IMR-90 (cell line): ENCODE measurements around the gene RAPSN. TPM values are rescaled to one million over a fixed set of nuclear protein-coding genes. Genes with fewer than 3 reads are reported as not detected.

Source experiments
- ATAC-seq: fragments of 200-7000 bp; cut with Tn5 transposase; 2 replicates; pipeline ENCODE4 v1.9.1; 2020; ENCODE audit warnings: low read depth, mild to moderate bottlenecking, moderate library complexity
- BruUV-seq: library from RNA; stranded (reverse); fragments of 400-500 nt; replicated peaks from 2 replicates; lab custom pipeline; 2021; lab: Mats Ljungman, UMichigan
- CTCF ChIA-PET: fragments of 300-600 bp; formaldehyde crosslinking; extraction: SDS; loops from one replicate; lab custom pipeline; 2021; ENCODE audit warnings: antibody characterized with exemption; lab: Yijun Ruan, JAX
- POLR2A ChIA-PET: fragments of 300-600 bp; sonication (Branson Sonifier 250); formaldehyde crosslinking; loops from one replicate; lab custom pipeline; 2022; ENCODE audit warnings: antibody characterized with exemption; ENCODE audit not compliant: unreplicated experiment; lab: Charles Lee
- DNase-seq: peaks from one replicate; pipeline ENCODE4 v3.0.0; 2013
- H2AFZ ChIP-seq: replicated peaks from 2 replicates; pipeline ENCODE3; 2013; ENCODE audit warnings: low read length, mild to moderate bottlenecking; ENCODE audit not compliant: poor library complexity
- H2AK5ac ChIP-seq: 2 replicates; pipeline ENCODE4 v1.6.1; 2013; ENCODE audit warnings: low read depth, low read length, inconsistent platforms
- H2AK9ac ChIP-seq: replicated peaks from 2 replicates; pipeline ENCODE3; 2013; ENCODE audit warnings: mild to moderate bottlenecking, low read depth, low read length, moderate library complexity; ENCODE audit not compliant: poor library complexity
- H2BK120ac ChIP-seq: 2 replicates; pipeline ENCODE4 v1.6.1; 2013; ENCODE audit warnings: low read depth, low read length, inconsistent platforms
- H2BK15ac ChIP-seq: 3 replicates; pipeline ENCODE4 v1.6.1; 2013; ENCODE audit warnings: low read depth, low read length, inconsistent platforms
- H2BK20ac ChIP-seq: 2 replicates; pipeline ENCODE4 v1.6.1; 2013; ENCODE audit warnings: low read depth, mild to moderate bottlenecking, inconsistent platforms, low read length, moderate library complexity
- H2BK5ac ChIP-seq: 2 replicates; pipeline ENCODE4 v1.6.1; 2013; ENCODE audit warnings: mild to moderate bottlenecking, low read depth, low read length, inconsistent platforms; ENCODE audit not compliant: poor library complexity, severe bottlenecking
- H3K14ac ChIP-seq: replicated peaks from 2 replicates; pipeline ENCODE4 v1.6.1; 2013; ENCODE audit warnings: low read depth, low read length, inconsistent platforms
- H3K18ac ChIP-seq: 2 replicates; pipeline ENCODE4 v1.6.1; 2013; ENCODE audit warnings: low read depth, low read length, control low read depth
- H3K23ac ChIP-seq: 2 replicates; pipeline ENCODE4 v1.6.1; 2013; ENCODE audit warnings: low read depth, low read length, inconsistent platforms
- H3K27ac ChIP-seq: 2 replicates; pipeline ENCODE4 v1.5.1; 2013; ENCODE audit warnings: mild to moderate bottlenecking, control low read depth, low read length; ENCODE audit not compliant: insufficient read depth
- H3K27me3 ChIP-seq: 2 replicates; pipeline ENCODE4 v1.6.1; 2013; ENCODE audit warnings: low read length; ENCODE audit not compliant: control insufficient read depth, insufficient read depth
- H3K36me3 ChIP-seq: 2 replicates; pipeline ENCODE4 v1.6.1; 2013; ENCODE audit warnings: low read length, mixed read lengths; ENCODE audit not compliant: control insufficient read depth, insufficient read depth
- H3K4ac ChIP-seq: 2 replicates; pipeline ENCODE4 v1.6.1; 2013; ENCODE audit warnings: low read depth, low read length, inconsistent platforms
- H3K4me1 ChIP-seq: 2 replicates; pipeline ENCODE4 v1.6.1; 2013; ENCODE audit warnings: low read length, mixed read lengths; ENCODE audit not compliant: control insufficient read depth, insufficient read depth
- H3K4me2 ChIP-seq: 2 replicates; pipeline ENCODE4 v1.6.1; 2013; ENCODE audit warnings: low read depth, mild to moderate bottlenecking, control low read depth, low read length, moderate library complexity
- H3K4me3 ChIP-seq: 2 replicates; pipeline ENCODE4 v1.5.1; 2013; ENCODE audit warnings: low read depth, mild to moderate bottlenecking, control low read depth, low read length, moderate library complexity; ENCODE audit not compliant: insufficient read depth
- H3K56ac ChIP-seq: 2 replicates; pipeline ENCODE4 v1.6.1; 2013; ENCODE audit warnings: low read length, inconsistent platforms; ENCODE audit not compliant: insufficient read depth; ENCODE audit errors: extremely low read depth
- H3K79me1 ChIP-seq, 2 experiments: 2 replicates each; pipeline ENCODE4 v1.6.1; 2013; ENCODE audit warnings: low read length in 2 of 2, inconsistent platforms in 1 of 2, low read depth in 1 of 2
- H3K9ac ChIP-seq: 2 replicates; pipeline ENCODE4 v1.6.1; 2013; ENCODE audit warnings: low read depth, low read length, control low read depth
- H3K9me1 ChIP-seq: 2 replicates; pipeline ENCODE4 v1.6.1; 2013; ENCODE audit warnings: low read length, inconsistent platforms; ENCODE audit not compliant: insufficient read depth
- H3K9me3 ChIP-seq: 2 replicates; pipeline ENCODE4 v1.6.1; 2013; ENCODE audit warnings: low read length; ENCODE audit not compliant: control insufficient read depth, insufficient read depth
- H4K20me1 ChIP-seq: 2 replicates; pipeline ENCODE4 v1.6.1; 2013; ENCODE audit warnings: low read length, inconsistent platforms; ENCODE audit not compliant: insufficient read depth
- H4K5ac ChIP-seq: 2 replicates; pipeline ENCODE4 v1.6.1; 2013; ENCODE audit warnings: mild to moderate bottlenecking, low read depth, low read length, control low read depth
- H4K8ac ChIP-seq, 2 experiments: 2 replicates each; pipeline ENCODE4 v1.6.1; 2013; ENCODE audit warnings: low read depth in 2 of 2, low read length in 2 of 2, control low read depth in 1 of 2, inconsistent platforms in 1 of 2
- H4K91ac ChIP-seq: 2 replicates; pipeline ENCODE4 v1.6.1; 2013; ENCODE audit warnings: low read depth, low read length, inconsistent platforms; ENCODE audit not compliant: insufficient read depth
- BHLHE40 ChIP-seq: fragments of 150-350 bp; IDR thresholded peaks from 2 replicates; pipeline ENCODE4 v1.6.1; 2016; ENCODE audit warnings: mild to moderate bottlenecking, low read depth, low read length
- CEBPB ChIP-seq: IDR thresholded peaks from 2 replicates; pipeline ENCODE4 v1.6.1; 2012; ENCODE audit warnings: low read depth, low read length, improper control_type of control experiment
- CHD1 ChIP-seq: IDR thresholded peaks from 2 replicates; pipeline ENCODE4 v1.6.1; 2012; ENCODE audit warnings: low read depth, low read length, improper control_type of control experiment
- CTCF ChIP-seq: conservative IDR thresholded peaks from 2 replicates; pipeline ENCODE4 v1.5.1; 2012; ENCODE audit warnings: mild to moderate bottlenecking, low read depth, low read length, improper control_type of control experiment
- ELK1 ChIP-seq: fragments of 150-350 bp; IDR thresholded peaks from 2 replicates; pipeline ENCODE4 v1.6.1; 2016; ENCODE audit warnings: low read depth, mild to moderate bottlenecking, low read length, moderate library complexity, borderline replicate concordance
- FOS ChIP-seq: fragments of 150-350 bp; IDR thresholded peaks from 2 replicates; pipeline ENCODE4 v1.6.1; 2016; ENCODE audit warnings: low read depth, low read length
- MAFK ChIP-seq: IDR thresholded peaks from 2 replicates; pipeline ENCODE4 v1.6.1; 2012; ENCODE audit warnings: low read depth, low read length, improper control_type of control experiment
- MAZ ChIP-seq: IDR thresholded peaks from 2 replicates; pipeline ENCODE4 v1.6.1; 2012; ENCODE audit warnings: low read depth, mild to moderate bottlenecking, low read length, improper control_type of control experiment, moderate library complexity, borderline replicate concordance
- MXI1 ChIP-seq: IDR thresholded peaks from 2 replicates; pipeline ENCODE4 v1.6.1; 2012; ENCODE audit warnings: low read depth, mild to moderate bottlenecking, low read length, moderate library complexity, borderline replicate concordance
- NFE2L2 ChIP-seq: fragments of 150-350 bp; IDR thresholded peaks from 2 replicates; pipeline ENCODE4 v1.6.1; 2016; ENCODE audit warnings: low read depth, mild to moderate bottlenecking, low read length
- POLR2A ChIP-seq: IDR thresholded peaks from 2 replicates; pipeline ENCODE4 v1.6.1; 2012; ENCODE audit warnings: mild to moderate bottlenecking, low read depth, low read length
- RAD21 ChIP-seq: IDR thresholded peaks from 2 replicates; pipeline ENCODE4 v1.6.1; 2012; ENCODE audit warnings: low read length, improper control_type of control experiment
- RCOR1 ChIP-seq: IDR thresholded peaks from 2 replicates; pipeline ENCODE4 v1.6.1; 2012; ENCODE audit warnings: mild to moderate bottlenecking, low read length, improper control_type of control experiment; ENCODE audit not compliant: insufficient replicate concordance
- RFX5 ChIP-seq: IDR thresholded peaks from 2 replicates; pipeline ENCODE4 v1.8.0; 2012; ENCODE audit warnings: low read depth, mild to moderate bottlenecking, low read length, moderate library complexity
- SMC3 ChIP-seq: fragments of 150-350 bp; IDR thresholded peaks from 2 replicates; pipeline ENCODE4 v1.6.1; 2016; ENCODE audit warnings: low read depth, mild to moderate bottlenecking, antibody characterized with exemption, low read length, moderate library complexity
- USF2 ChIP-seq: fragments of 150-350 bp; IDR thresholded peaks from 2 replicates; pipeline ENCODE4 v1.6.1; 2017; ENCODE audit warnings: mild to moderate bottlenecking, antibody characterized with exemption, low read length, low read depth
- WGBS, 2 experiments: methylation state at CpG; one replicate each; pipeline versions ENCODE4 v1.1.5 to v1.1.7; 2013; ENCODE audit warnings: missing lambda C conversion rate in 2 of 2; ENCODE audit not compliant: insufficient read length in 1 of 2; ENCODE audit errors: extremely low coverage in 2 of 2; 5-methylcytosine and 5-hydroxymethylcytosine counted together
- dilution Hi-C: fragments of 300-500 bp; cut with HindIII; formaldehyde crosslinking; loops from one replicate; pipeline ENCODE4 v1.14.3; 2018; ENCODE audit warnings: low sequenced_read_pairs; ENCODE audit not compliant: unreplicated experiment
- in situ Hi-C: fragments of 300-500 bp; cut with MboI; formaldehyde crosslinking; loops from 3 replicates; pipeline ENCODE4 v1.14.3; 2019; ENCODE audit warnings: low sequenced_read_pairs, inconsistent platforms, mixed read lengths
- intact Hi-C: fragments of 100-400 bp; cut with micrococcal nuclease; formaldehyde crosslinking; loops from 2 replicates; pipeline ENCODE4 v1.10.0; 2022
- polyA plus RNA-seq, 3 experiments: library from polyadenylated mRNA; depleted of rRNA; stranded (reverse); fragments of >200 nt; gene quantifications; 2 replicates each; pipeline ENCODE4 v1.2.3, GENCODE V29; 2012; ENCODE audit warnings: low replicate concordance in 1 of 3
- total RNA-seq: library from RNA; depleted of rRNA; stranded (reverse); fragments of >200 nt; gene quantifications from 2 replicates; pipeline ENCODE4 v1.2.3, GENCODE V29; 2012

RAPSN gene
- total and polyA plus RNA-seq, 2 of the 4 experiments (the other 2 are of a cell fraction) = 0.03 TPM; not detected in 1

DNA sequence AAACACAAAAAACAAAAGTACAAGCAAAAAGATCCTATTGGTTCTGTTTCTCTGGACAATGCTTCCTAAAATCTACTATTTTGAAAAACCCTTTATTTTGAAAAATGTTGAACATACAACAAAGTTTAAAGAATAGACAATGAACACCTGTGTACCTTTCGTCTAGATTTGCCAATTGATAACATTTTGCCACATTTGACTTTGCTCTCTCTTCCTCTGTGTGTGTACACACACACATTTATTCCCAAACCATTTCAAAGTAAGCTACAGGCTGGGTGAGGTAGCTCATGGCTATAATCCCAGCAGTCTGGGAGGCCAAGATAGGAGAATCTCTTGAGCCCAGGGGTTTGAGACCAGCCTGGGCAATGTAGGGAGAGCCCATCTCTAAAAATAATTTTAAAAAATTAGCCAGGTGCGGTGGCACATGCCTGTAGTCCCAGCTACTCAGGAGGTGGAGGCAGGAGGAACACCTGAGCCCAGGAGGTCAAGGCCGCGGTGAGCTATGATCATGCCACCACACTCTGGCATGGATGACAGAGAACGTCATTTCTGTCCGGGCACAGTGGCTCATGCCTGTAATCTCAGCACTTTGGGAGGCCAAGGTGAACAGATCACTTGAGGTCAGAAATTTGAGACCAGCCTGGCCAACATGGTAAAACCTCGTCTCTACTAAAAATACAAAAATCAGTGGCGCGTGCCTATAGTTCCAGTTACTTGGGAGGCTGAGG, 17.4 kb downstream of the RAPSN start:
- Histone ChIP-seq H3K79me1 (no peaks in the 10 kb centered on the region), H2AFZ (no peak overlapping the region), H3K4me3 (no peak overlapping the region), H3K56ac (no peak overlapping the region), H3K4me2 (no peak overlapping the region), H2BK20ac (no peak overlapping the region), H3K4ac (no peak overlapping the region), H3K36me3 (no peaks in the 10 kb centered on the region), H2AK9ac (no peak overlapping the region), H3K23ac (no peak overlapping the region), H4K8ac (no peak overlapping the region), H3K9me1 (peaks cover 3% of the 10 kb centered on the region; the same call in 1 of the 2 replicates), H3K9me3 (no peaks in the 10 kb centered on the region), H4K5ac (no peak overlapping the region), H4K91ac (no peak overlapping the region), H3K27ac (no peak overlapping the region), H3K27me3 (no peaks in the 10 kb centered on the region), H3K9ac (no peak overlapping the region), H4K20me1 (no peaks in the 10 kb centered on the region), H2BK120ac (no peak overlapping the region), H3K14ac (no peak overlapping the region), H3K4me1 (no peaks in the 10 kb centered on the region), H2BK5ac (no peak overlapping the region), H2AK5ac (no peak overlapping the region), H3K18ac (no peak overlapping the region), H2BK15ac (no peak overlapping the region)
- TF ChIP-seq MAFK (no peak), USF2 (no peak), SMC3 (no peak), CEBPB (no peak), RCOR1 (no peak), RAD21 (no peak), RFX5 (no peak), POLR2A (no peak), MAZ (no peak), MXI1 (no peak), CHD1 (no peak), FOS (no peak), NFE2L2 (no peak), ELK1 (no peak), CTCF (no peak), BHLHE40 (no peak)
- intact Hi-C loops (no loop called here), in situ Hi-C loops (no loop called here), dilution Hi-C loops (no loop called here)
- WGBS, 2 experiments = 97% methylated on average over 5 of the region's 9 CpGs; no CpG with 5 or more reads in 1 of the 2 experiments
- no TSS peak for BruUV-seq
- ChIA-PET POLR2A (no interaction called here), CTCF (no interaction called here)
- ATAC-seq (no peak), DNase-seq (no peak)
